GM18867 (cell line): Measurements from ENCODE around the gene IGFLR1.
"Not testable (repeated sequence)": the region's sequence is repeated elsewhere in the genome, so short reads cannot be mapped to it uniquely, and the experiment has no call there.

Experiments used
- ATAC-seq: cut with Tn5 transposase; IDR thresholded peaks from one replicate; pipeline ENCODE4 v1.9.1; 2021; ENCODE audit warnings: mild to moderate bottlenecking, moderate library complexity; ENCODE audit not compliant: unreplicated experiment

Gene IGFLR1

GRCh38 chr19:35727053-35727955, 14.9 kb downstream of the IGFLR1 start:
- no peak for ATAC-seq

- ATAC-seq, result no peak
These were observed 16.9 kb downstream of the IGFLR1 start for GRCh38 chr19:35725216-35725861.

GRCh38 chr19:35724560-35724959, 17.7 kb downstream of the IGFLR1 start:
- ATAC-seq, result no peak

GRCh38 chr19:35724132-35724531, 18.1 kb downstream of the IGFLR1 start:
- not testable (repeated sequence) for ATAC-seq

GRCh38 chr19:35723671-35724070, 18.6 kb downstream of the IGFLR1 start:
- ATAC-seq, result no peak

- no peak for ATAC-seq
These were observed 19.4 kb downstream of the IGFLR1 start for GRCh38 chr19:35722897-35723296.

- ATAC-seq, result no peak
These were observed 19.8 kb downstream of the IGFLR1 start for GRCh38 chr19:35722461-35722860.

GRCh38 chr19:35721374-35721773, 20.9 kb downstream of the IGFLR1 start:
- no peak for ATAC-seq

- ATAC-seq, result no peak
These were observed 21.6 kb downstream of the IGFLR1 start for GRCh38 chr19:35720648-35721047.

- no peak for ATAC-seq
These were observed 22.1 kb downstream of the IGFLR1 start for GRCh38 chr19:35720163-35720524.

- no peak for ATAC-seq
These were observed 22.7 kb downstream of the IGFLR1 start for GRCh38 chr19:35719402-35720162.

GRCh38 chr19:35718345-35719041, 23.8 kb downstream of the IGFLR1 start:
- ATAC-seq, result peak; percentile 9

- ATAC-seq, result no peak
These were observed 24.4 kb downstream of the IGFLR1 start, which contains the start of gene KMT2B for GRCh38 chr19:35717665-35718344. Gene KMT2B (plus strand): TSS chr19:35718003. CDS start chr19:35718019, 16 bp downstream.

GRCh38 chr19:35716801-35717664, 25.2 kb downstream of the IGFLR1 start:
- peak; percentile 64 for ATAC-seq

- ATAC-seq, result peak; percentile 6
These were observed 26.1 kb downstream of the IGFLR1 start for GRCh38 chr19:35715981-35716800.

GRCh38 chr19:35715355-35715809, 26.9 kb downstream of the IGFLR1 start:
- ATAC-seq, result no peak

- no peak for ATAC-seq
These were observed 27.5 kb downstream of the IGFLR1 start for GRCh38 chr19:35714601-35715354.
